Colon (tissue), 2 donors: ENCODE data around the gene PTPRG.

Experiments used
- FAIRE-seq: peaks from 2 replicates; lab custom pipeline; 2012; peaks lifted over from hg19 to GRCh38; lab: Jason Lieb, UNC
- donor health status: control.
- donor health status: control.

Gene PTPRG

DNA sequence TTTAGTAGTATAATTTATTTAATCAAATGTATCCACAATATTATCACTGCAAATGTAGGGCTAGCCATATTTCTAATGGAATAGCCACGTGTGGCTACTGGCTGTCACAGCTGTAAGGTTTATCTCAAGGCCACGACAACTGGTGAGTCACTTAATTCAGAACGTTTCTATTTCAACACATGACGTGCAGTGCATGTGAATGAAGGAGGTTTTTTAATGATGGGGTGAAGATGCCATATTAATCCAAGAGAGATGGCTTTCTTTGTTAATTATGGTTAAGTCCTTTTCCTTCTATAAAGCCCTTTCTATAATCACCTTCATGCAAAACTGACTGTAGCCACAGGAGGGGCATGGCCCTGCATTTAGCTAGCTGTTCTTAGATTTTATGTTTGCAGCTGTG, 600.0 kb downstream of the PTPRG start:
- no peak for FAIRE-seq

DNA sequence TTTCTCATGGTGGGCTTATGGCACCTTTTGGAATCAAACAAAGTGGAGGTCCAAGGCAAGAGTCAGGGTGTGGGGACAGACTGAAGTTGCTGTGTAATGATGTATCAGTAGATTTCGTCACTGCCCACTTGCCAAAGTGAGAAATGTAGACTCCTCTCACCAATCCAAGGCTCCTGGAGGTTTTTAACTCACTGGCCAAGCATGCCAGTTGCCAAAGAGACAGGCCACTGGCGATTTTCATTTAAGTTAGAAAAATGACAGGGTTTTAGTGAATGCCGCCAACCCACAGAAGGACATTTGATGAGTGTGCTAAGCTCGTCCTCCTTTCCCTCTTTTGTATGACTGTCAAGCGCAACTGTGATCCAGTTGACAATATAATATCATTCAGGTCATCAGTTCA, 602.8 kb downstream of the PTPRG start:
- FAIRE-seq, result no peak

DNA sequence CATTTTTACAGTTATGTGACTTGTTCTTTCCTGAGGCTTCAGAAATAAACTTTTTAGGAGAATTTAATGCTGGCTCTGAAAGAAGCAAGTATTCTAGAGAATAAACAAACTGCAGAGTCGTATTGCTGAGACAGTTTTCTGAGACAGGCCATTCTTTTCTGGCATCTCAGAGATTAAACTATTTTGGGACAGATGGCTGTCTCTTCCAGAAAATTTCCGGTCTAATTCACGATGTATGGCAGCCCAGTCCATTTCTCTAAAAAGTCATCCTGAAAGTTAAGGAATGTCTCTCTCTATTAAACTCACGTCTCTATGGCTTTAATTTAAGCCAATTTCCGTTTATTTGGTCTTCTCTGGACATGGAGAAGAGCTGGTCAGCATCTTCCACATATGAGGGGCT, 603.4 kb downstream of the PTPRG start:
- no peak for FAIRE-seq

DNA sequence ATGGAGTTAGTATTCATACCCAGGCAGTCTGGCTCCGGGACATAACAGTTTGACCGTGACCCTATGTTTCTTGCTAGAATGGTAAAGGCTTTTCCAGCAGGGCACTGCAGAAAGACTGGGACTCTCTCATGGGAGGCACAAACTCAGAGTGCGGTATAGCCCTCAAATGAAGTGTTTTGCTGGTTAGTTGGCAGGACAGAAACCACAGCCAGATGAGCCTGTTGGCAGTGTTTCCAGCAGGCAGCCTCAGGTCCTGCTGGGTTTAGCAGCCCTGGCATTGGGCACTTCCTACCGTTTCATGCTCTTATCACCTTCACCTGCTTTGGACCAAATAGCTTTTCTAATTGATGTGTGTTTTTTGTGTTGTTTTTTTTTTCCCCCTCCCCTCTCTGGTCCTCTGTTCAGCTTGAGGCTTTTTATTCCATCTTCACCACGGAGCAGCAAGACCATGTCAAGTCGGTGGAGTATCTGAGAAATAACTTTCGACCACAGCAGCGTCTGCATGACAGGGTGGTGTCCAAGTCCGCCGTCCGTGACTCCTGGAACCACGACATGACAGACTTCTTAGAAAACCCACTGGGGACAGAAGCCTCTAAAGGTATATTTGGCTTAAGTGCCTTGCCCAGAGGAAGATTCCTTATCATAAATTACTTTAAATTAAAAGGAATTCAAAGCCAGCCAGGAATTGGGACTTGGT, 606.3 kb downstream of the PTPRG start:
- no peak for FAIRE-seq

DNA sequence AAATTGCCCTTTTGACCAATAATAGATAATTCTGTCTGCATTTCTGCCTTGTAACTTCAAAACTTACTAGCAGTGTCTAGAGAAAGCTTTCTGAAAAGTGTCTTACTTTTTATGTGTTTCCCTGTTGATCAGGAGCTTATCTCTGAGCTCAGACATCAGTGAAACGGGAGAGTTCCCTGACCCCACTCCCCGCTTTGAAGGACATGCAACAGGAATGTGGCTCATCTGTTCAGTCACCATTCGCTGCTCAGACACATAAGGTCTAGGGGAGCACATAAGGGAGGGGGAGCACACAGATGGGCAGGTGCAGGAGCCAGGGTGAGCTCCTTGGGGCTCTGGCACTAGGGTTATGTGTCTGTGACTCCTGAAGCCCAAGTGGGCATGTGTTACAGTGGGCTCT, 607.0 kb downstream of the PTPRG start:
- FAIRE-seq, result no peak

DNA sequence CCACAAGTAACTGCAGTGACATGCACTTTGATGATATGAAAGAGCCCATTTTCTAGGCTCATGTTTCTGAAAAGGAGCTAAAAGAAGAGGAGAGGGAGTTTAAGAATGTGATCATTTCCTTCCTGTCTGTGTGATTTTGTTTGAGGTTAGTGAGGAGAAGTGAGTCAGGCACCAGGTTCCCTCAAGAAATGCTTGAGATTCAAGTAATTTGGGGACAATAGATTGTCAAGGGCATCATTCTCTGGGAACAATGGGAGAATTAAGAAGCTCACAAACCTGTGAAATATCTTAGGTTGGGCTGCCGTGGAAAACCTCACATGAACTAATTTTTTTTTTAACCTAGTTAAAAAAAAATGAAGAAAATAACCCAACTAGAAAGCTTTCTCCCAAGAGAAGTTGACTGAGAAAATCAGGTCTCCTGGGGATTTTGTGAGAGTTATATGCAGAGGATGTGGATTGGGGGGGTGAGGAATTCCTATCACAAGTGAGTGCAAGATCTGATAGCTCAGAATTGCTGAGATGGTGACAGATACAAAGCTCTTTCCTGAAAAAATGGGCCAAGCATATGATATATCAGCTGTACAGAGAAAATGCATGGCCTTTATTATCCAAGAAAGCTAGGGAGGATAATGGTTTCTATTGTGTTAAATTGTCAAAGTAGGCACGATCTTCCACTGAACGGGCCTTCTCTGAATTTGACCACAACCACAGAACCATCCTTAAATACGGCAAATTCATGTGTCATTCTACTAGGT, 608.7 kb downstream of the PTPRG start:
- FAIRE-seq, result no peak

DNA sequence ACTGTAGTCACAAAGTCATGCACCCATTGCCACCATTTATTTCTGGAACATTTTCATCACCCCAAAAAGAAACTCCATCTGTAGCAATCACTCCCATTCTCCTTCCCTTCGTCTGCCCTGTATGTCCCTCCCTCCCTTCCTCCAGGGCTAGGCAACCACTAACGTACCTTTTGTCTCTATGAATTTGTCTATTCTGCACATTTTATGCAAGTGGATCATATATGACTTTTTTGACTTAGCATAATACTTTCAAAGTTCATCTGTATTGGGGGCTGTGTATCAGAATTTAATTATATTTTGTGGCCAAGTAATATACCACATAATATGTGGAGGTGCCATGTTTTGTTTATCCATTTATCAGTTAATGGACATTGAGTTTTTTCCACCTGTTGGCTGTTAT, 610.4 kb downstream of the PTPRG start:
- FAIRE-seq, result no peak

DNA sequence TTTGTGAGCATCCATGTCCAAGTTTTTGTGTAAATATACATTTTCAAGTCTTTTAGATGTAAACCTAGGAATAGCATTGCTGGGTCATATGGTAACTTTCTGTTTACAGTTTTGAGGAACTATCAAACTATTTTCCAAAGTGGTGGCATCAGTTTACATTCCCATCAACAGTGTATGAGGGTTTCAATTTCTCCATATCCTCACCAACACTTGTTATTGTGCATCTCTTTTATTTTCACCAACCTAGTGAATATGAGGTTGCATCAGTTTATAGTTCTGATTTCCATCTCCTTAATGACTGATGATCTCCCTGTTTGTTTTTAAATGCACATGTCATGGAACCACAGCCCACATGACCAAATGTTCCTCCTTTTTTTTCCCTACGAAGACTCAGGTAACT, 610.8 kb downstream of the PTPRG start:
- FAIRE-seq, result no peak

DNA sequence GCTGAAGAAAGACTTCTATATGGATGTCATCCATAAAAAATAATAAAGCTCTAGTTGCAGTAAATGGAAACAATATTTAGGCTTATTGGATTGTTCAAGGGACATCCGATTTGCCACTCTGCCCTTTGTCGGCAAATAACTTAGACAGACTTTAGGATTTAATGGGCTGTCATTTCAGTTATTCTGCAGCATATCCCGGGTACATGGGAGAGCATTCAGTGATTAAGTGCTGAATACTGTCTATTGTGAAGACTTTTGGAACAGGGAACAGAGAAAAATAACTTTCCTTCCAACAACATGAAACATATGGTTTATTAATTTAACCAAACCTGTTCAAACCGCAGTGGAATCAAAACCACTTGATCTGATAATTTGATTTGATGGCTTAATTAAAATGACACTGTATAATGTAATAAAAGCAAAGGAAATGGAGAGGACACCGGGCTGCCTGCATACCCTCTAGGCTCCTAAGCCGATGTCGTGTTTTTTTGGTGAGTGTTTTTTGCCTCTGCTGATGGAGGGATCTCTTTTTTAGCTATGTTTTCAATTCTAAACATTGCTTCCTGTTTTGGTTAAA, 612.7 kb downstream of the PTPRG start:
- no peak for FAIRE-seq

DNA sequence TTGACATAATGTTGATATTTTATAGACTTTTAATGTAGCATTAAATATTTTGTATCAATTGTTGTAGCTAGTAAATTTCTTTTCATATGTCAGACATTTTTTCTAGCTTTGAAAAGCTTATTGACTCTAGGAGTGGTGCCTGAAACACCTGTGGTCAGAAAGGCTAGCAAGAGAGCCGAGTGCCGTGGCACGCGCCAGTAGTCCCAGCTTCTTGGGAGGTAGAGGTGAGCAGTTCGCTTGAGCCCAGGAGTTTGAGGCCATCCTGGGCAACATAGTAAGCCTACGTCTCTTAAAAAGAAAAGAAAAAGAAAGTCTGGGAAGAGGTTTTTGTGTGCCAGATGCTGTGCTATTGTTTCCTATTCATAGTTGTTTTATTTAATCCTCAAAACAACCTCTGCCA, 613.8 kb downstream of the PTPRG start:
- FAIRE-seq, result no peak

DNA sequence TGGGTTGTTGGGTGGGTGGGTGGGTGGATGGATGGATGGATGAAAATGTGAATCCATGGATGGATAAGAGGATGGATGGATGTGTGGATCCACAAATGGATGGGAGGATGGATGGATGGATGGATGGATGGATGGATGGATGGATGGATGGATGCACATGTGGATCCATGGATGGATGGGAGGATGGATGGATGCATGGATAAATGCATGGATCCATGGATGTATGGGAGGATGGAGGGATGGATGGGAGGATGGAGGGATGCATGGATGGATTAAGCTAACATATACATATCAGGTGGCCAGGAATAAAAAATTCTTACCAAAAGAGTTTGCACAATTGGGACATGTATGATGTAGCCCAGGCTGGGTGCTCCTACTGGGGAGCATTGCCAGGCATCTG, 616.7 kb downstream of the PTPRG start:
- no peak for FAIRE-seq

DNA sequence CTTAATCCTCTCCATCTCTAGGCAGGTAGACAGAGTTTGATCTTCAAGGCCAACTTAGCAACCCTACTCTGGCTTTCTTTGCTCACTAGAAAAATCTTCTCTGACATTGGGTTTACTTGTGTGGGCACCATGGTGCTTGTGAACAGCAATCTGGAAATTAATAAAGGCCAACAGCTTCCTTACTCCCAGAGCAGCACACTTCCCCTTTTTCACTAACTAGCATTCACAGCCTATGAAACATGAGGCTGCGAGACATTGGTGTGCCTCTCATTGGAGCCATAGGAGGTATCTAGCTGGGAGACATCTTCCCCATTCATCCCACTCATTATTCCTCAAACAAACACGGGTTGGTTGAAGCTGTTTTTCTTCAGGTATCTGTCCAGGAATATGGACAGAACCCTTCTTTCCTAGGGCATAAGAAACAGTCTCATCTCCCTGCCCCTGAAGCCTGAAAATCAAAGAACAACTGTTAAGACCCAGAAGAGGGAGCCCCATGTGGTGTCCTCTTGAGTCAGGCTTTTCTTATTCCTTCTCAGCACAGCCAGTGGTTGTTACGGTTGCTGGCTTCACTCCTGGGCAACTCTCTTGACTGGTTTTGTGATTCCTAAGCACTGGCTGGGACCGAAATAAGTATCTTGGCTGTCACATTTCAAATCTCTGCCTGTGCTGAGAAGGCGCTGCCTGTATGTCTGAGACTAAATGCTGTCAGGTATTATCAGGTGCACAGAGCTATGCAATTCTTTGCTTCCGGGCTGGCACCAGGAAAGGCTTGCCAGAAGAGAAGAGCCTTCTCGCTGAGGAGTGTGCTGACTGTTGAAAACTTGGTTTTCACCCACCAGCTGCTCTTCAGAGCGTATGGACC, 617.6 kb downstream of the PTPRG start:
- no peak for FAIRE-seq

DNA sequence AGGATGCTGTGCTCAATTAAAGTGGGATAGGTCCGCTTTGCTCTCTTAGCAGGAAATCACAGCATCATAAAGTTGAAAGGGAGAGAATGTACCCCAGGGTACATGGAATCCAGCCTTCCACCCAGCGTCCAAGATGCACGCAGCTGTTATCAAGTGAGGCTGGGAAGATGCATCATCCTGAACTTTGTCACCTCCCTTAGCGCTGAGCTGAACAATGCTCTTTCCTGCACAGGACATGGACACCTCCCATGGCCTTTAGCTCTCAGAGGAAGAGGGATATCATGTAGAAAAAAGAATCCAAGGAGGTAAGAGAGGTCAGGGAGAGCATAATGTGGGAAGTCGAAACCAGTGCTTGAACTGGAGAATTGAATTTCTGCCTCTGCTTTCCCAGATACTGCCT, 619.1 kb downstream of the PTPRG start:
- no peak for FAIRE-seq

DNA sequence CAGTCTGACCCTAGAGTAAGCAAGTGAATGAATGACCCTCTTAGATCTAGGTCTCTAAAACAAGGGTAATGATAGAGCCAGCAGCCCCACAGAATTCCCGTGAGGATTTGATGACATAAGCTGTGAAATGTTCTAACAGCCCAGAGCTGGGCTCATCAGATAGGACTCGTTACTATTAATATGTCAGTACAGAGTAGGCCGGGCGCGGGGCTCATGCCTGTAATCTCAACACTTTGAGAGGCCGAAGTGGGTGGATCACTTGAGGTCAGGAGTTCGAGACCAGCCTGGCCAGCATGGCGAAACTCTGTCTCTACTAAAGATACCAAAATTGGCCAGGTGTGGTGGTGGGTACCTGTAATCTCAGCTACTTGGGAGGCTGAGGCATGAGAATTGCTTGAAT, 621.7 kb downstream of the PTPRG start:
- no peak for FAIRE-seq

DNA sequence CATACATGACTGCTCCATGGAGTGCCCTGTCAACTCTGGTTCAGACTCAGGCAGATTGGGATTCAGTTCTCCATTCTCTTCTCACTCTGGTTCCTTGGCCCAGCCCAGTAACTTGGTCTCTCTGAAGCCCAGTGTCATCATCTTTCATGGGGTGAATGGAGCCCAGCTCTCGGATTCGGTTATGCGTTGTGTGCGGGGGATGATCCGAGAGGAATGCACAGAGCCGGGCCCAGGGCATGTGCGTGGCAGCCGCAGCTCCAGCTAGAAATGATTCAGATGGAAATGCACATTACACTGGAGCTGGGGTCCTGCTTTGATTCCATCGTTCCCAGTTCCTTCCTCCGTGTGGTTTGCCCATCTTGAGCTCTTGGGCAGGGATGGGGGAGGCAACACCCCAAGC, 622.6 kb downstream of the PTPRG start:
- no peak for FAIRE-seq

DNA sequence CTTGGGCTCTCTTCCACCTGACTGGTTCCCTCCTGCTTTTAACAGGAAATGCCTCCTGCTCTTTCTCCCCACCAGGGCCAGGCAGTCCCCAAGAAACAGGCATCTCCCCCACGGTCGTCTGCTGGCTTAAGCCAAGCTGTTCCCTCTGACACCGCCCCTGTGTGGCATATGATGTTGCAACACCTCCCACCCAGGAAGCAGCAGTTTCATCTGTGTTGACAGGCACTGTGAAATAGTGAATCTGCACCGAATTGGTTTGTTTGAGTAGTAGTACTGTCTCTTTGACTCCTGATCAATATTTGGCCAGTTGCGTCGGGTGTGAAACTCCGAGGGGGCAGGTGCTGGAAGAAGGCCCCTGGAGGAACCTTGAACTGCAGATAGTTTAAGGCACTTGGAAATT, 623.2 kb downstream of the PTPRG start:
- no peak for FAIRE-seq

DNA sequence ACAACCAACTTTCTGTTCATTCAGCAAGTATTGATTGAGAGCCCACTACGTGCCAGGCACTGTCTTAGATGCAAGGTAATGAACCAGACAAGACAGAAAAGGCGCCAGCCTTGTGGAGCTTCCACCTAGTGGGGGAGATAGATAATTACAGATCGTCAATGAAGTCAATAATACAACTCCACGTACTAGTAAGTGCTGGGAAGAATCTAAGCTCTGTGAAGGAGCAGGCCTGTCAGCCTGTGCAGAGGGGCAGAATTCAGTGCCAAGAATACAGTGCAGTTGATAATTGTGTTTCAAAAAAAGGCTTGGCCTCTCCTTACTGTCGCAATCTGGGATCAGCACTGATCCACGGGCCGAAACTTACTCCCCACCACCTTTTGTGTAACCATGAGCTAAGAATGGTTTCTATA, 625.7 kb downstream of the PTPRG start:
- FAIRE-seq, result no peak

DNA sequence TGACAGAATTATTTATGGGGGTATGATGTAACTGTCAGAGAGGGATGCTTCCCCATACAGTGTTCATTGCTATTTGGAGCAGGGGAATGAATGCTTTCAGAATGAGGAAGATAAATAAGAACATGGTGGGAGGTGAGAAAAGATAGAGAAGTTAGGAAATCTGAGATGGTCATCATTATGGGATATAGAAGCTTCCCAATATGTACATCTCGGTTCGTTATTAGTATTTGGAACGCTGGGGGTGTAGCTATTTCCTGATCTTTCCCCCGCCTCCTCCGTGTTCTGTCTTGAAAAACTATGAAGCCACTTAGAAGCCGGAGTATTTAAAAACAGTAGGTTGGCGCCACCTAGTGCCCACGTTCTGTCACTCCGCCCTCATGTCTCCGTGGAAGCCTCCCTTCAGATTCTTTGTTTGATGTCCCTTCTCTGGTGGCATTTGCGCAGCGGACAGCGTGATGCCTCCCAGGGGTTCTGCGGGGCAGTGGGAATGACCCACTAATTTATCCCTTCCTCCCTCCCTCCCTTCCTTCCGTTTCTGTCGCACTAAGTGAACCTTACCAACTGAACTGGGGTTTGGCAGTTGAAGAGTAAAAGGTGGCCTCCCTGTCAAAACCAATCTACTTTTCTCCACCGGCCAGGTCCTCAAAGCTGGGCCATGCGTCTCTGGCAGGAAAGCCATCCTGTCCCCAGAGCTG, 627.5 kb downstream of the PTPRG start:
- no peak for FAIRE-seq

DNA sequence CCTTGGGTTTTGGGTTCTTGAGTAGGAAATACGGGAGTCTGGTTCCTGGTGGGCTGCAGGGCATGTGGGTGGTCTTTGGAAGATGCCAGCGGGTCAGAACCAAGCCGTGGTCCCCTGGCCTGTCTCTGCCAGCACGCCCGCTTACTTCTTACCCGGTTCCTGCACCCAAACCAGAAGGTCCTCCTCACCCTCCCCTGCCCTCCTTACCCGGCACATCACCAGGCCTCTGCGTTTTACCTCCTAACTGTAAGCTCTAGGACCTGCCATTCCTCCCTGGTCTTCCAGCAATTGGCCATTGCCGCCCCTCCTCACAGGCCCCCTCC, 628.0 kb downstream of the PTPRG start:
- FAIRE-seq, result no peak

DNA sequence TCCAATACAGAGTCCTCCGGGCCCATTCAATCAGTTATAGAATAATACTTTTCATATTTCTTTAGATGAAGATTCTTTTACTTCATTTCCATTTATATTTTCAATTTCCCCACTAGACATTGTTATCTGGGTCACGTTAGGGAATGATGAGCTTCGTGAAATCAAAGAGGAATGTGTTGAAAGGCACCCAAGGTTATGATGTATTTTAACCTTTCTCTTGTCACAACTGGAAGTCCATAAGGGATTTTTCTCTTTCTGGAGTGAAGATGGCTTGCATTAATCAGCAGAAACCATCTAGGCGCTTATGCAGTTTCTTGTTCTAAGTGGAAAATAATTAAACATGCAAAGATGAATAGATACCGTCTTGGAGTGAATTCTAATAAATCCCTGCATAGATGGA, 631.5 kb downstream of the PTPRG start:
- FAIRE-seq, result no peak

DNA sequence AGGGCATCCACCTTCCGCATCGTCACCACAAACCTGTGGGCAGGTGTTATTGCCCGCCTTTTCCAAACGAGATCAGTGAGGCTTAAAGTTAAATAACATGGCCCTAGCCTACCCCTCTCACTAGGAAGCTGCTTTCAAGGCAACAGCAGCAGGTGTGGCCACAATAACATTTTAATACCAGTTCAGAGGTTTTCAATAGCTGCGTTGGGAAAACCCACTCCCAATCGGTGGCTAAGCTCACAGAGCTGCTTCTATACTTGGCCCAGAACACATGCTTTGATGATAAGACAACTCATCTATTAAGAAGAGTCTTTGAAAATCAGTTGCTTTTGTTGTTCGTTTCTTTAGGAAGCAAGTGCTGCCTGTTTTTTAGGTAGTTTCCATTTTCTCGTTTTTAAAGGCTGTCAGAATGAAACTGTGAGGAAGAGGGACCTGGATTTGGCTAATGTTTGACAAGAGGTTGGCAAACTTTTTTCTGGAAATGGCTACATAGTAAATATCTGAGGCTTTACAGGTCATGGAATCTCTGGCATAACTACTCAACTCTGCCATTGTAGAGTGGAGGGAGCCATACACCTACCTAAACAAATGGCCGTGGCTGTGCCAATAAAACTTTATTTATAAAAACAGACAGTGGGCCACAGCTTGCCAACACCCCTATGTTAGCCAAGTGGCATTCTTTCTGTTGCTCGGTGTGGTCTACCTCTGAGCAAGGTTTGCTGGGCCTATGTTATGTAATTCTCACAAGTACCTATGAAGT, 632.4 kb downstream of the PTPRG start:
- no peak for FAIRE-seq
